NOMO-1 treated with DMSO at 0.1 percent for 48 hours (cell line): ENCODE results near the gene FBXL22.

Source experiments
- DNase-seq: peaks from one replicate; lab custom pipeline; 2025; ENCODE audit not compliant: unreplicated experiment; lab: John Stamatoyannopoulos, UW

Gene FBXL22

GRCh38 chr15:63593705-63594671 is 3.2 kb upstream of the FBXL22 start:
- DNase-seq, result no peak

GRCh38 chr15:63595065-63595464 is 2.1 kb upstream of the FBXL22 start:
- DNase-seq, result no peak

GRCh38 chr15:63595688-63596087 is 1.5 kb upstream of the FBXL22 start:
- DNase-seq, result peak; percentile 39

- no peak for DNase-seq
Observed at GRCh38 chr15:63596676-63597037, 530 bp upstream of the FBXL22 start.

- no peak for DNase-seq
Observed at GRCh38 chr15:63597821-63598220, 634 bp downstream of the FBXL22 start.

DNA sequence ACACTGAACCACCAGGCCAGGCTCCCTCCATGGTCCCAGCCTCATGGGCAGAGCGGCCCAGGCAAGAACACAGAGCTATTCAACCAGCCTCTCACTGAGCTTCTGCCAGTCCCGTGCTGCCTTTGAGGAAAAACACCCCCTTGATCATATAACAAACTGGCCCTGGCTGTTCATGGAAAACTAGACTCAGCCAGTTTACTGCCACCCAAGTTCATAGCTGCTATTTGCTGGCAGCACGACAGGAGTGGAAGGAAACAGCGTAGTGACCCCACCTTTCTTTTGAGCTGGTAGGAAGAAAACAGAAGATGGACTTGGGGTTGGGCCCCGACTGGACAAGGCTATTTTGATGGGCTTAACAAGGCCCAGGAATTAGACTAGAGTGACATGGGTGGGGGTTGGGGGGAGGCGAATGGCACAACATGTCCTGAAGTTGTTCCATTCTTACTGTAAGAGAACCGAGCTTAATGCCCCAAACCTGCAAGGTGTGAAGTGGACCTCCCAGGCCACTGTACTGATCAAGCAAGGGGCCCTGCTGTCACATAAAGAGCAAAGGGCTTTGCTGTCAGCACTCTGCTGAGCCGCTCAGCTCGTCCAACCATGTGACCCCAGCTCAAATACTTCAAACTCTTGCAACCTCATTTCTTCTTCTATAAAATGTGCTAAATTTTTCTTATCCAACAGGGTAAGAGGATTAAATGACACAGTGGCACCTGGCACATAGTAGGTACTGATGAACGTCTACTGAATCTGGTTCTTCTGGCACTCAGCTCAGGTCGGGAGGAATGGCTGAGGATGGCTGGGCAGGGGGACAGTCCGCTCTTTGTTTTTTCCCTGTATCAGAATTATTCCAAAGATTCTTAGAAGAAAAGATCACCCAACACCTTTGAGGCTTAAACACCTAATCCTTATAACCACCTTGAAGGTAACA is 1.6 kb downstream of the FBXL22 start:
- DNase-seq, result no peak

DNA sequence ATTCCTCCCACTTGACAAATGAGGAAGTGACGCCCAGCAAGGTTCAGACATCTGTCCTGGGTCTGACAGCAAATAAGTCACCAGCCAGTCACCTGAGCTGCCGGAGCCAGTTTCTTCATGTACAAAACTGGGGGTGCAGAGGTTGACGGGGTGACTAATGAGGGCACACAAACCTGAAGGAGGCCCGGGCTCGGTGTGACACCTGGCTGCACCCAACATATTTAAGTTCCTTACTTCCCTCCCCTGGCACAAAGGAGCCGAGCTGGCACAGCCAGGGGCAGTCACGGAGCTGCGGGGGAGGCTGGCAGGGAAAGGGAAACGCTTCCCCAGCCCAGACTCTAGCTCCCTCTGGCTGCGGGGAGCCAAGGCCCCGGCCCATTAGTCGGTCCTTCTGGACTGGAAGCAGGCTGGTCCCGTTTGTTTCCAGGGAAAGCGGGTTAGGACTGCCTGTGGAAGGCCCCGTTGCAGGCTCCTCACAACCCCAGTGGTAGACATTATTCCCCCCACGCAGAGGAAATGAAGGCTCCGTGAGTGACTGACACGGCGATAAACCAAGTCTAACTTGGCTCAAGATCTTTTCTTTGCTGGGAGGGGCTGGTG is 2.3 kb downstream of the FBXL22 start:
- peak; percentile 14 for DNase-seq

GRCh38 chr15:63600001-63600615 is 2.9 kb downstream of the FBXL22 start:
- DNase-seq, result no peak

- peak; percentile 86 for DNase-seq
Observed at GRCh38 chr15:63600616-63601025, 3.4 kb downstream of the FBXL22 start.

DNA sequence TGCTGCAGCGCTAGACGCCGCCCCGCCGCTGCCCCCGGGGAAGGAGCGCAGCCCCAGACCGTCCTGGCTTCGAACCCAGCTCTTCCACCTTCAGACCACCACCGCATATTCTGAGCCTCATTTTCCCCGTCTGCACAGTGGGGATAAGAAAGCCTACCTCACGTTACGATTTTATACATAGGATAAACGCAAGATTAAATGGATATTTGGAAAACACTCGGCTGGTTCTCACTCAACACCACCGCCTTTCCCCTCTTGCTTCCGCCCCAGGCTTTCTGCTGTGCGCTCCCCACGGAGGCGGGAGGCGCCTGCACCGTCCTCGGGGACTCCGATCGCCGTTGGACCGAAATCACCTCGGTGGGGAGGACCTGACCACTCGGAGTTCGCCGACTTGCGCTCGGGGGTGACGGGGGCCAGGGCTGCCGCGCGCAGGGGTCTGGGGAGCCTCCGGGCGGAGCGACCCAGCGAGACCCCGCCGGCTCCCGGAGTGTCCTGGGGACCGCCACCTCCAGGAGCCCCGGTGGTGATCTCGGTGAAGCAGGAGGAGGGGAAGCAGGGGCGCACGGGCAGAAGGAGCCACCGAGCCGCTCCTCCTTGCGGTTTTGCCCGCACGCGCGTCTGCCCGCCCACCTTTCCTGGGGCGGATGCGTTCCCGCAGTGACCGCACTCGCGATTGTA is 4.0 kb downstream of the FBXL22 start:
- no peak for DNase-seq

DNA sequence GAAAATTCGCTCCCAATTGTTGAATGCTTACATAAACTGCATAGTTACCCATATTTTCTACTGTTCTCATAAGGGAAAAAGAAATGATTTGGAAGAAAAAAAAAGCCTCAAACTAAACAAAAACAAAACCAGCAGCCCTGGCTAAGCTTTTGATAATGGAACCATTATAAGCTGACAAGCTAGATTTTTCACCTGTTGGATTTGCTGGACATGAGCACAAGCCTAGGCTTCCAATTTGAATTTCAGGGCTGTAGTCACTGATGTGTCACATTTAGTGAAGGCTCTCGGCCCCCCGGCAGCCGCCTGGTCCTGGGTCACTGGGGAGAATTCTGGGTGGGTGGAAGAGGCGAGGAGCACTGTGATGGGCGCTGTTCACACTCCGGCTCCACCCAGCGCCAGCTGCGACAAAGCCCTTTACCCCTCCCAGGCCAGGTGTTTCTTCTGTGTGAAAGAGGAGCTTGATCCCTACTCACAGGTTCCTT is 4.6 kb downstream of the FBXL22 start:
- no peak for DNase-seq

DNA sequence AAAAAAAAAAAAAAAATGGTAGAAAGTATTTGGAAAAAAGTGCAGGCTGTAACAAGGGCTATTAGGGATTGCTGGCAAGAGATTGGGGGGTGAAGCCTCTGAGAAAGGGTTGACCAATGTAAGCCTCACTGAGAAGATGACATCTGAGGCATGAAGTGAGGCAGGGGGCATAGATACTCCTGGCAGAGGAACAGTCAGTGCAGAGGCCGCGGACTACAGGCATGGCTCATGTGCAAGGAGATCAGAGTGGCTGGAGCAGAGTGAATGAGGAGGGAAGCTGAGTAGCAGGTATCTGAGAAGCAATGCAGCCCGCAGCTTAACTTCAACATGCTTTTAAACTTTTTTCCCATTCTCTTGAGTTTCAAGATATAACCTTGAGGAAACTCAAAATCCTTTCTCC is 5.4 kb downstream of the FBXL22 start:
- DNase-seq, result no peak

GRCh38 chr15:63603516-63603915 is 6.3 kb downstream of the FBXL22 start:
- no peak for DNase-seq

- no peak for DNase-seq
Observed at GRCh38 chr15:63604281-63604680, 7.1 kb downstream of the FBXL22 start.

DNA sequence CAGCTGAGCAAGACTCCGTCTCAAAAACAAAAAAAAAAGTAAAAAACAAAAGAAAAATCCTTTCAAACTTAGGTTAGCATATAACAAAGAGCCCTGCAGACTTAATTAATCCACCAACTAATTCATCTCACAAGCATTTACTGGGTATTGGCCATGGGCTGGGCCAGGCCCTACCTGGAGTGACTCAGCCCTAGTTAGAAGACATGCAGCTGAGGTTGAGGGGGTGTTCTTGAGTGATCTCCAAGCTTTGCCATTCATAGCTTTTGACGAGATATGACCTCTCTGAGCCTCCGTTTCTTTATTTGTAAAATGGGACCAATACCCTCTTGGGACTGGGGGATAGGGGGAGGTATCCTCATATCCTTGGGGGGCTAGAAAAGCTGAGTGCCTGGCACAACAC is 7.8 kb downstream of the FBXL22 start:
- DNase-seq, result no peak

GRCh38 chr15:63605816-63606215 is 8.6 kb downstream of the FBXL22 start:
- peak; percentile 15 for DNase-seq

DNA sequence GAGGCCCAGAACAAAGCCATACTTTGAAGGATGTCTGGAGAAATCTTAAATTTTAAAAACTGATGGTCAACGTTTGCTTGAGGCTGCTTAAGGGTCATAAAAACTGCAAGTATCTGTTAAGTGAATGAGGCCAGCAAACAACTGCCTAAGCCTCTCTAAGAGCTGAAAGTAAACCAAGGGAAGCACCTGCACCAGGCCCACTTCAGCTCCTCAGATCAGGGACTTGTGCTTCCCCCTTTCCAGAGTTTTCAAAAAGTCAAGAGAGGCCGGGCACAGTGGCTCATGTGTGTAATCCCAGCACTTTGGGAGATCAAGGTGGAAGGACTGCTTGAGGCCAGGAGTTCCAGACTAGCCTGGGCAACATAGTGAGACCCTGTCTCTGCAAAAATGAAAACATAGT is 9.1 kb downstream of the FBXL22 start:
- DNase-seq, result no peak

DNA sequence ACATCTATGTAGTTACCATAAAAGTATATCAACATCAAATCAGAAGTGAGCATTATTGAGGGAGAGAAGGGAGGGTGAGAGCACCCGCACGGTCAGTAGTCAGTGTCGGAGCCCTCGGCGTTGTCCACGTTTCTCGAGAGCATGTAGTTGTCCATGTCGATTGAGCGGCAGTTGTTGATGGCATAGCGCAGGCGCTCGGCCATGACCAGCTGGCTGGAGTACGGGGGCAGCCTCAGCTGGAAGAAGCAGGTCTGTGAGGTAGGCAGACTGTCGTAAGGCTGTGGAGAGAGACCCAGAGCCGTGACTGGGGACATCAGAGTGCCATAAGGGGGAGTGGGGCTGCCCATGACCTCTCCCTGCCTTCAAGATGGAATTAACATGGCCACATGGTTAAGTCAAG is 11.8 kb downstream of the FBXL22 start:
- DNase-seq, result no peak

- no peak for DNase-seq
Observed at GRCh38 chr15:63609448-63609847, 12.3 kb downstream of the FBXL22 start.

DNA sequence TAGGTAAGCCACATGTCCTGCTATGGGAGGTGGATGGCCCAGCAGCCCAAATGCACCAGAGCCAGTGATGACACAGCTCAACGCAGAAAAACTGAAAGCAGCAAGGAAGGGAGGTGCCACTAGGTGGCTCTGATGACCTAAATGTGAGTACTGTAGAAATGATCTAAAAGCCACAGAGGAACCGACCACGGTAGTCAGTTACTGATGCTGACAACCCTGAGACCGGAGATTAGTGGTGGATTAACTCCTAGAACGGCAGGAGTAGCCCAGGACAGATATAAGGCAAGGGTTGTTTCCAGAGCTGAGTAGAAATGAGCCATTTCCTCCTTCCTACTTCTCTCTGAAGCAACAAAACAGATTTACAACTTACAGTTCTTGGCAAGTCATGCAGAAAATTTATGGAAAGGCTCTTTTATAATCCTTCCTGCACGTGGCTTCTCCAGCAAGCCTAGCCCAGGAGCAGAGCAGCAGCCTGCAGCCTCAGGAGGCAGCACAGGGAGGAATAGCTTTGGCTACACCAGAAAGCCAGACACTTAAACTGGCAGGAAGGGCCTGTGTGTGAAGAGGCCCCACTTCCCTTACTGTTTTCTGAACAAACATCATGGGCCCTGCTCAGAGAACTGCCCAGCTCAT is 13.1 kb downstream of the FBXL22 start:
- peak; percentile 86 for DNase-seq
